NCI-H2107 (cell line): Measurements from ENCODE around the gene KAZN.

Source experiments
- DNase-seq: peaks from one replicate; lab custom pipeline; 2025; lab: John Stamatoyannopoulos, UW

Gene KAZN

DNA sequence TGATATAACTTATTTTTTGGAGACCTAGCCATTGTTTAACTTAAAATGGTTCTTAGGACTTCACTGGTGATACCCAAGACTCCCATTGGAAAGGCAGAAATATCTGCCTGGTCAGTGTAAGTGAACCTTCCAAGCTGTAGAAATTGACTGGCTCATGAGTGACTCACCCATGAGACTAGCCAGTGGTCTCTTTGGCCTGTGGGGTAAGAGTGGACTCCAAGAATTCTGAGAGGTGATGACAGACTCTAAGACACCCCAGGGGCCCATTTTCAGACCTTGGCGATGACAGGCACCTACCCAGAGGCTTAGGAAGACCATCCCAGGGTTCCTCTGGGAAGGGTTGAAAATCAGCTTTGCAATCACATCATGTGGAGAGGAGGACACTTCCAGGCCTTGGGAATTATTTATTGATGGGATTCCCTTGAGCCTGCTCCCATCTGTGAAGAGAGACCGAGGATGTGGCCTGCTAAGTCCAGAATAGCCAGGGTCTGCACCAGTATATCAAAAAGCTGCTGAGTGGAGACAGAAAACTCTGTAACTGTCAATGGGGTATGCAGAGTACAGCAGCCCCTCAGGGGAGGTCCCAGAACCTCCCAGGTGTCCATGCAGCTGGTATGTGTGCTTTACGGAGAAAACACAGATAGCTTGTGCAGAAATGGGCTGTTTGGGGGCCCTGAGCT, 78.9 kb downstream of the KAZN start:
- no peak for DNase-seq

DNA sequence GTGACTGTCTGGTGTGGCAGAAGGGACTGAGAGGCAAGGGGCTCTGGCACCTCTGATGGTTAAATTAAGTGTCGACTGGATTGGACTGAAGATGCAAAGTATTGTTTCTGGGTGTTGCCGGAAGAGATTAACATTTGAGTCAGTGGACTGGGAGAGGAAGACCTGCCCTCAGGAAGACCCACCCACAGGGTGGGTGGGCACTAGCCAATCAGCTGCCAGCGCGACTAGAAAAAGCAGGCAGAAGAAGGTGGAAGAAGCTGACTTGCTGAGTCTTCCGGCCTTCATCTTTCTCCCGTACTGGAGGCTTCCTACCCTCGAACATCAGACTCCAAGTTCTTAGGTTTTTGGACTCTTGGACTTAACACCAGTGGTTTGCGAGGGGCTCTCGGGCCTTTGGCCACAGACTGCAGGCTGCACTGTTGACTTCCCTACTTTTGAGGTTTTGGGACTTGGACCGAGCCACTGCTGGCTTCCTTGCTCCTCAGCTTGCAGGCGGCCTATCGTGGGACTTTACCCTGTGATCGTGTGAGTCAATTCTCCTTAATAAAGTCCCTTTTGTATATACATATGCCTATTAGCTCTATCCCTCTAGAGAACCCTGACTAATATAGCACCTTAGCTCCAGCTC, 79.6 kb downstream of the KAZN start:
- DNase-seq: no peak

DNA sequence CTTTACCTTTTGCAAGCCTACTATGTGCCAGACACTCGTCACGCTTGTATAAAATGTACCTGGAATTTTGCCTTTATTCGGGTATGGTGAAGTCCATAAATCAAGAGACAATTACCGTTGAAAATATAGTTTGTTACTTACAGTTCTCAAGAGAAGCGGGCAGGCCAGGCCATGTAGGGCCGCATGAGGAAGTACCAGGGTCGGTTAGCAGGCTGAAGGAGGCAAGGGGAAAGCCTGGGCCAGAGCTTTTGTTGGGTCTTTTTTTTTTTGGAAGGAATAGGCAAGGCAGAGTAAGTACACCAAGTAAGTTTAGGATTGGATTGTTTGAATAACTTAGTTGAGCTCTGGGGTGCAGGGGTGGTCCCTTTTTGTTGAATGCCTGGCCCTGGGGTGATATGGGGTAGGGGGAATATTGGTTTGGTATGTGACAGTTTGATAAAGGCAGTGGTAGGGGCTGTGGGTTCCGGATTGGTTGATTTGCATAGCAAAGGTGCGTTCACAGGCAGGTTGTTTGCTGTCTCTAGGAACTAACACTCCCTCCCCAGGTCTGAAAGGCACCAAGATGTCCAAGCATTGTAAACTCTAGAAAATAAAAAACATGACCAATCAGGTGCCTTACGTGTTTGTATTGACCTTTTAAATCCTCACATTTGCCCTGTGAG, 80.7 kb downstream of the KAZN start:
- DNase-seq: no peak

DNA sequence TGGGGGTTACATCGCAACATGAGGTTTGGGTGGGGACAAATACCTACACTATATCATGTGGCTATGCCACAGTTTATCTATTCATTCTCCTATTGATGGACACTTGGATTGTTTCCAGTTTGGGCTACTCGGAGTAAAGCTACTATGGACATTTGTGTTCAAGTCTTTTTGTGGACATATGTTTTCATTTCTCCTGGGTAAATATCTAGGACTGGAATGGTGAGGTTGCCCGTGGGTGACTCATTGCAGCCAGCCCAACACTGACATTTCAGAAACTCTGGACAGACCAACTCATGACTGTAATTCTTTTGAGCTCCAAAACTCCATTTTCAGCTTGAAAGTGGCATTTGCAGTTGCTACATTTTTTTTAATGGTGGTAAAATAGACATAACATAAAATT, 82.7 kb downstream of the KAZN start:
- no peak for DNase-seq

DNA sequence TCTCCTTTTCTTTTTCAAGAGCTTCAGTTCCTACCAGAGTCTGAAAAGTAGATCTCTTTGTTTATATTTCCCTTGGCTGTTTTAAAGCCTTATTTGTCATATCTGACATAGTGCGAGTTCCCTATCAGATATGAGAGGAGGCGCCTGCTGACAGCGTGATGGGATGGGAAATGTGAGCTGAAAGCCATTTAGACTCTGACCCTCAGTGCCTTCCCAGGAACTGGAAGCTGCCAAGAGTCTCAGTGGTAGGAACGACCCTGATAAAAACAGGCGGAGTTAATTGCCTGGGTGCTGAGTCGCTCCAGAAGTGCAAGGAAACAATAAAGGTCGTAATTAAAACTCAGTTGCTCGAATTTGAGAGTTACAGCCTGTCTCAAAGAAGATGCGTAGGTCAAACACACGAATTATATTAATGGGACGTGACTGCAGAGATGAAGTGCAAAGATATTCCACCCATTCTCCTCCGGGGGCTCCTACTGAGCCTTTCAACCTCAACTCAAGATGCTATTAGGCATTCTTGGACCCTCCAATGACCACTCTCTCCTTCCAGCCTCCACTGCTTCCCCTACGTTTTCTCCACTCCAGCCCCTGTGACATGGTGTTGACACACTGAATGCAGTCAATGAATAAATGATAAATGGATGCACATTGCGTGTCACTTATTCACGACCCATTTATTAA, 84.6 kb downstream of the KAZN start:
- DNase-seq: no peak

DNA sequence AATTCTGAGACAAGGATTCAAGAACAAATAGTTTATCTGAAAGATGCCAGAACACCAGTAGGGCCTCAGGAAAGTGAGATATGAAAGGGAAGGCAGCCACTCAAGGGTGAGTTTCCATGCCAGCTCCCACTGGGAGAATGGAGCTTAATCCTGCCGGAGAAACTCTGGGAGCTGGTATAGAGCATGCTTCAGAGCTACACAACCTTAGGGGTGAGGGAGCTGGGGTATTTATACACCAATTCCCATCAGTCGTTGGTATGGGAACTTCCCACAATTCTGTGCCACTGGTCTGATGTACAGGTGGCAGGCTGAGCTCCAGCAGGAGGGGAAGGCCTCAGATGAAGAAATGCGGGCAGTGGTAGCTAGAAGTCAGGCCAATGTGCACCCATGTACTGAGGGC, 86.6 kb downstream of the KAZN start:
- DNase-seq: no peak

DNA sequence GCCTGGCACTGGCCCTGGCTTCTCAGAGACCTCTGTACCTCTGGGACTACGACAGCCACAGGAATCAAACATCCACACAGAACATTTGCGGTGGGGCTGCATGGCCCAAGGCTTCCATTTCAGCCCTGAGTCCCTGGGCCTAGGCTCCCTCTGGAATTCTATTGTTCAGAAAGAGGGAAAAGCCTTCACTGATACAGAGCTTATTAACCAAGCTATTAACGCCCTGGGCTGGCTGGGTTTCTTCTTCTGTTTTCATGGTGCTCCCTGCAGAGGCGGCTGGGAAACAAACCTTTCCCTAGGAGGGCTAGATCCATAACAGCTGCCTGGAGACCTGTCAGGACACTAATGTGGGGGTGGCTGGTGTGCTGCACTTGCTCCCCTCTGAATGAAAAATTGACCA, 88.2 kb downstream of the KAZN start:
- no peak for DNase-seq

DNA sequence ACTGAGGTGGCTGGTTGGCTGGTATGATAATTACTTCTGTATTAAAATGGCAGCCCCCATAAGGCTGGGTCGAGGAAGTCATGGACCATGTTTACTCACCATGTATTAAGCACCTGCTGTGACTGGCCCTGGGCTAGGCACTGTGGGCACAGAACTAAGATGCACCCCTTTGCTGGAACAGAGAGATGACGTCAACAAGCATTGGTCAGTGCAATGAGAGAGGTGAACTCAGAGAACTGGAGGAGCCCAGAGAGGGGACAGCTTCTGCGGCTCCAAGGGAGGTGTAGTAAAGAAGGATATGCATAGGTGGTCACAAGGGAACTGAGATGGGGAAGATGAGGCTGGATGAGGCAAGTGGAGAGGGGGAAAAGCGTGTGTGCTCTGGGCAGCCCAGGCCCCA, 88.7 kb downstream of the KAZN start:
- DNase-seq: no peak

DNA sequence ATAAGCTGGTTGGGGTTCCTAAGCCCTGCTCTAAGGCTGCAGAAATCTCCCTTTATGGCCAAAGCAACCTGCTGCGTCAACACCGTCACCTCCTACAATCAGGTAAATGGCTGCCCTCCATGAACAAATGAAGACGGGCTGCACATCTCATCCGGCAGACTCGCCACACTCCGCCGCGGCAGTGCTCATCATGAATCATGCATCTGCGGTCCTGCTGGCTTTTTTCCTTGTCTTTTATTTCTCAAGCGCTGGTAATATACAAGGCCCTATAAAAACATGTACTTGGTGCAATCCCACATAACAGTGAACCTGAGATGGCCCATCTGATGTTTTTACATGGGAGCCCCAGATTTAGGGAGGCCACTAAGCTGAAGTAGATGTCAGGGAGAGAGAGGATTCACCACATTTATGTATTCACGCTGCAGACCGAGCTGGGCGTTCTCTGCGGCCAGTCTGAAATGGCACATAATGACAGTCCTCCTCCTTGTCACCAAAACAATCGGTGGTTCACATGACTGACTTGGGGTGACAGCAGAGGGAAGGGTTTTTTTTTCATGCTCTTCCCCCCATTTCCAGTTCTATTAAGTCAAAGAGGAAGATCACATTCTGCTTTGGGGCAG, 91.6 kb downstream of the KAZN start:
- no peak for DNase-seq

DNA sequence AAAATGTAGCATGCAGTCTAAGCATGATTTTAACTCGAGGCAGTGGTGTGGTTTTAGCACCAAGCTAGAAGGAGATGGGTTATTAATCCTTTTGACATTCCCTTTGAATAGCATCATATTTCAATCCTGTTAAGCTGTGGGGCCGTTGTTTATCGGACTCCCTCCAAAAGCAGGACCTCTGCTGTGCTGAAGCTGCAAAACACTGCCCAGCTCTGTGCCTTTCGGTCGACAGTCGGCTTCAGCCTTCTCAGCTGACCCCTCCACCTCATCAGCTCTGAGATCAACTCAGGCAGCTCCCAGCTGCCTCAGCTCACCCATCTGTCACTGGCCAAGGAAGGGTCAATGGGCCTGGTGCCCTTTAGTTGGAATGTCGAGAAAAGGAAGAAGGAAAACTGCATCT, 95.5 kb downstream of the KAZN start:
- no peak for DNase-seq

DNA sequence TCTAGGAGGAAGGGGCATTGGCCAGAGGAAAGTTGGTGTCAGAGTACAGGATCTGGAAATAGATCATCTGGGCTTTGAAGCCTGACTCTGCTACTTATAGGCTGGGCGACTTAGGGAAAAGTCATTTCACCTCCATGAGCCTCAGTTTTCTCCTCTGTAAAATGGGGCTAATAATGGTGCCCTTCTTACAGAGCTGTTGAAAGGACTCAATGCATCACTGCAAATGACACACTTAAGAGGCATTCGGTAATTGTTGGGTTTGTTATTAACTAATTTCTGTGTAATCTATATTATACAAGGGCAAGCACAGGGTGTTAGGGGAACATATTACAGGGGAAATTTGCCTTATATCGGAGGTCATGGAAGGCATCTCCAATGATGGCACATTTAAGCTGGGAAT, 96.1 kb downstream of the KAZN start:
- DNase-seq: no peak

DNA sequence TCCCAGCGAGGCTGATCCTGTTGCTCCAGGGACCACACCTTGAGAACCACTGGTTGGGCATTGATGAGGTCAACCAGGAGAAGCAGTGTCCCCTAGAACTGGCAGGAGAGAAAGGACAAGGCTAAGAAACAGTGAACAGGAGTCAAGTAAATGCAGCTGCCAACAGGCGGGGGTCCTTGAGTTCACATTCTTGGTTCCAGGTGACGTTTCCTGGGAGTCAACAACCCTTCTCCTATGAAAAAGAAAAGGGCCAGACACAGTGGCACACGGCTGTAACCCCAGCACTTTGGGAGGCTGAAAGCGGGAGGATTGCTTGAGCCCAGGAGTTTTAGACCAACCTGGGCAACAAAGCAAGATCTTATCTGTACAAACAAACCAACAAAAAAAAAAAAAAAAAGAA, 98.3 kb downstream of the KAZN start:
- no peak for DNase-seq

DNA sequence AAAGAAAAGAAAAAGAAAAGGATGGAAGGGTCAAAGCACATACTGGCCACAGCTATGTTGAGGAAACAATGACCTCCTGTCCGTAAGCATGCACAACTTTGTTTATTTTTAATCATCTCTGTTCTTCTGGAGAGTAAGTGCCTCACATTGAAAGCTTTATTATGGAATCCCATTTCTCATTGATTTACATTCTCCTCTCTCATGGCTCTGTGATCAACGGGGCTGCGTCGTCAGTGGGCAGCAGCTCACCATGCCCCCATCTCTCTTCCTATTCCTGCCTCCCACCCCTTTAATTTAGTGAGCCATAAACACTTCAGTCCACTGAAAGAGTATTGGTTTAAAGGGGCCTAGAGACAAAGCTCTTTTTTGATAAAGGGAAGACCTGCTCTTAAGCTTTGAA, 98.9 kb downstream of the KAZN start:
- no peak for DNase-seq

DNA sequence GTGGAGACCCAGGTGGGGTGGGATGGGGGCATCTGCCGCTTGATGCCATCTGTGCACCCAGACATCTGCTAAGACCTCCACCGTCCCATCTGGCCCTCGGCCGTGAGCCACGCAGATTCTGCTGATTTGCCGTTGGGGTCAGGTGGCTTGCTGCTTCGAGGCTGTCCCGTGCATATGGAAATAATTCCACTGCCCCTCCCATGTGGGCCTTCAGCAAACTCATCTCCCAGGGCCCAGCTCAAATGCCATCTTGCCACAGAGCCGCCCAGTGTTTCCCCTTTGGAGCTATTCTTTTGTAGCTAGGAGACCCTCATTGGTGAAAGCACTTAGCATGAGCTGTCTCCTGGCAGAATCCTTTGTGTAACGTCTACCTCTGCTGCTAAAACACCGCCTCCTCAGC, 99.8 kb downstream of the KAZN start:
- DNase-seq: no peak

DNA sequence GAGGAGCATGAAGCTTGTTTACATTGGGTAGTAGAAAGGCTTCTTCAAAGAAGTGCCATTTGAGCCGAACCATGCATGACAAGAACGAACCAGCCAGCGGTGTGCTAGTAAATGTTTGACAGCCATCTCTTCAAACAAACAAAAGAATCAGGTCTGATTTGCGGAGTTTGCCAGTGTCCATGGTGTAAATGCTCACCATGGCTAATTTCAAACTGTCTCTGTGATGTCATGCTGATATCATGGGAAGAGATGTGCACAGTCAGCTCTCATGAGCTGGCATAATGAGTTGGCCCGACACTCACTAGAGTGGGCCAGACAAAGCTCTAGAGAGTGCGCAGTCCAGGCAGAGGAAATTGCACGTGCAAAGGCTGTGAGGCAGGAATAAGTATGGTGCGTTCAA, 101.1 kb downstream of the KAZN start:
- DNase-seq: peak; percentile 4

DNA sequence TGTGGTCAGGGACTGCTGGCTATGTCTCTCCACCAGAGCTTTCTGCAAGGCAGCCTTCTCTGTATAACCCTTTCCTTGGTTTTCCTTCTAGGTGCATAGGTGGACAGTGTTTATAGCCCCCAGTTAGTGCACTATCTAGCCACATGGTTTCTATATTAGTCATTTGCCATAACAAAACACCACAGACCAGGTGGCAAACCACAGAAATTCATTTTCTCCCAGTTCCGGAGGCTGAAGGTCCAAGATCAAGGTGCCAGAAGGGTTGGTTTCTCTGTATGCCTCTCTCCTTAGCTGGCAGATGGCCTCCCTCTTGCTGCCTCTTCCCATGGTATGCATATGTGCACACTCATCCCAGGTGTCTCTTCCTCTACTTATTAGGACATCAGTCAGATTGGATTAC, 106.4 kb downstream of the KAZN start:
- DNase-seq: no peak

DNA sequence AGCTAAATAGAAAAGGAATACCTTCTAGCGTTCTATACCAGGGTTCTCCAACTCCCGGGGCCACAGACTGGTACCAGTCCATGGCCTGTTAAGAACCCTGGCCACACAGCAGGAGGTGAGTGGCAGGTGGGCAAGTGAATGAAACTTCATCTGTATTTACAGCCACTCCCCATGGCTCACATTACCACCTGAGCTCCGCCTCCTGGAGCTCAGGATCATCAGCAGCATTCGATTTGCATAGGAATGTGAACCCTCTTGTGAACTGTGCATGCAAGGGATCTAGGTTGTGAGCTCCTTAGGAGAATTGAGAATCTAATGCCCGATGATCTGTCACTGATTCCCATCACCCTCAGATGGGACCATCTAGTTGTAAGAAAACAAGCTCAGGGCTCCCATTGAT, 107.3 kb downstream of the KAZN start:
- no peak for DNase-seq

DNA sequence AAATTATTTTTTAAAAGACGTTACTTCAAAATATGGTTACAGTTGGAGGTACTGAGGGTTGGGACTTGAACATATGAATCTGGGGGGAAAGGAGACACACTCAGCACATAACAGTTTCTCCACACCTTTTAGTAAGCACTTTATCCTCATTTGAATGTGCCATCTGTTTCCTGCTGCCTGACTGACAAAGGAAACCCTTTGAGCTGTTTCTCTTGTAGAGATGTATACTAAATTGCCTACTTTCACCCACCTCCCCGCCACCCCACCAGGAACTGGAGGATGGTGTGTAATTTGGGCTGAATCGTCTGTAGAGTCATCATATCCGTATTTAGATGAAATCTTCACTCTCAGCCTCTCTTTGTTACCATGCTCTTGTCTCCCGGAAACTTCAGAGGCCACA, 108.1 kb downstream of the KAZN start:
- DNase-seq: no peak

DNA sequence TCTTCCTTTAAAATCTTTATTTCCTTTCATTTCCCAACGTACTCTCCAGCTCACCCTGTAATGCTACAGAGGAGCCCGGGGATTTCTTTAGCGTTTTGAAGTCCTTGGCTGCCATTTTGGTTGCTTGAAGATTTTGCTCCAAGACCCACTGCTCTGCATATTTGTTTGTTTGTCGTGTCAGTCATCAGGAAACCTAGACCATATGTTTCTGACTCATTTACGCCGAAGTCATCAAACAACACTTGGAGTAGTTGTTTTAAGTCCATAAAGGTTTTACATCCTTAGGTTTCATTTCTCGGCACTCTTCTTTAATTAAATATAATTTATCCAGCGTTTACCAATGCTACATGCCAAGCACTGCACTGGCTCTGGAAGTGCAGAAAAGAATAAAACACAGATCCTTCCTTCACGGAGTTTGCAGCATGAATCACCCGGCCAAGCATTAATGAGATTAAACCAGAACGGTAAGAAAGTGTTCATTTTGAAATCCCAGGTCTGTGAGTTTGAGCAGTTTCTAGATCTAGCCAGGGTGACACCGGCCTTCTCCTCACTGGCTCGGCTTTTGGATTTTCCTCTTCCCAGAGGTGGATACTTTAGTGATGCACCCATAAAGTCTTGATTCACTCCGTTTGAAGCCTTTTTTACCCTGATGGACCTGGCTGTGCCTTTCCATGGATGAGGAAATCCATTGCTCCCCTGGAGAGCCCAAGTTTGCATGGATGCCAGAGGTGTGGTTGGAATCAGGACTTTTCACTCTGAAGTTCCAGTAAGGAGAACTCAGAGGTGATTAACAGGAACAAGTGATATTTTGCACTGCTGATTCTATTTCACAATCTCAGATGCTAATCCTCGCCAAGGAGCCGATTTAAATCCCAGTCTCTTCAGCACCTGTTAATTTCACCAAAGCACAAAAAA, 109.3 kb downstream of the KAZN start:
- DNase-seq: no peak

DNA sequence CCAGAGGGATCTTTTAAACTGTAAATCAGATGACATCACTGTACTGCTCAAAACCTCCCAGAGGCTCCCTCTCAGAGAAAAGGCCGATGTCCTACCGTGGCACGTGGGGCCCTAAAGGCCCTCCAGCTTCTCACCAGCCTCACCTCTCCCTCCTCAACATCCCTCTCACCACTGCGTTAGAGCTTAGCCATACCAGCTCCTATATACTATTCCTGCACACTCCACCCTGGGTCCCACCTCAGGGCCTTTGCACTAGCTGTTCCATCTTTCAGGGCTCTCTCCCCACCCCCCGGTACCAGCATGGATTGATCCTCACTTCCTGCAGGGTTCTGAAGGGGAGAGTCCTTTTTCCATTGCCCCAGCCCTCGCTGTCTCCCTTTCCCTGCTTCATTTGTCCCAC, 111.8 kb downstream of the KAZN start:
- DNase-seq: no peak

DNA sequence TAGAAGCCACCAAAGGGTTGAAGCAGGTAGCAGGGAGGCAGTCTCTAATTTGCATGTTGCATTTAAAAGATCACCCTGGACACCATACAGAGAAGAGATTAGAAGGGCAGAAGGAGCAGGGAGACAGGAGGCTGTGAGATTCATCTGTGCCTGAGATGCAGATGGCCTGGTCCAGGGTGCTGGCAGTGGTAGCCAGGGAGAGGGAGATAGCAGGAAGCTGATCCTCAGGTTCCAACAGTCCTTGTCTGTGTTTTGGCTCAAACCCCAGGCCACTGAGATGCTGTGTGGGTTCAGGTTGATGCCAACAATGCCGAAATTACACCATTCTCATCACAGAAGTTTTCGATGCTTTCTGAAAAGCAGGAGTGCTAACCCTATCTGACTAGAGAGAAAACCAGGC, 113.7 kb downstream of the KAZN start:
- no peak for DNase-seq

DNA sequence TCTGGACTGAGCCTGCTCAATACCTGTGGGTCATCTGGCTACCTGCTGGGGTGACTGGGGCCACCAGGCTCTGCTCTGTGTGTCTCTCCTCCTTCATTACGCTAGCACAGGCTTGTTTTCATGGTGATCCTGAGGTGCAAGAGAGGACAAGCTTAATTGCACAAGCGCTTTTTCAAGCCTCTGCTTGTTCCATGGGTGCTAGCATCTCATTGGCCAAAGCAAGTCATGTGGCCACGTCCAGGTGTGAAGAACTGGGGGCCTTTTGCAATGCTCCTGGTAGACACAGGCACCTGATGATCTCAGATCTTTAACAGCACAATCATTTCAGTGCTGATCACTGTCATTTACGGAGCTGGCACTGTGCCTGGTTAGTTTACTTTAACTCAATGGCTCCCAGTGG, 114.6 kb downstream of the KAZN start:
- DNase-seq: no peak
